ENCODE results near the gene ATF1.

GRCh38 chr12:50740307-50740706 lies 23.6 kb upstream of the ATF1 start:
- TF ChIP-seq, protein P1, sequence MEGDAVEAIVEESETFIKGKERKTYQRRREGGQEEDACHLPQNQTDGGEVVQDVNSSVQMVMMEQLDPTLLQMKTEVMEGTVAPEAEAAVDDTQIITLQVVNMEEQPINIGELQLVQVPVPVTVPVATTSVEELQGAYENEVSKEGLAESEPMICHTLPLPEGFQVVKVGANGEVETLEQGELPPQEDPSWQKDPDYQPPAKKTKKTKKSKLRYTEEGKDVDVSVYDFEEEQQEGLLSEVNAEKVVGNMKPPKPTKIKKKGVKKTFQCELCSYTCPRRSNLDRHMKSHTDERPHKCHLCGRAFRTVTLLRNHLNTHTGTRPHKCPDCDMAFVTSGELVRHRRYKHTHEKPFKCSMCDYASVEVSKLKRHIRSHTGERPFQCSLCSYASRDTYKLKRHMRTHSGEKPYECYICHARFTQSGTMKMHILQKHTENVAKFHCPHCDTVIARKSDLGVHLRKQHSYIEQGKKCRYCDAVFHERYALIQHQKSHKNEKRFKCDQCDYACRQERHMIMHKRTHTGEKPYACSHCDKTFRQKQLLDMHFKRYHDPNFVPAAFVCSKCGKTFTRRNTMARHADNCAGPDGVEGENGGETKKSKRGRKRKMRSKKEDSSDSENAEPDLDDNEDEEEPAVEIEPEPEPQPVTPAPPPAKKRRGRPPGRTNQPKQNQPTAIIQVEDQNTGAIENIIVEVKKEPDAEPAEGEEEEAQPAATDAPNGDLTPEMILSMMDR (IDR thresholded peaks at IDR 0.05): no peak
- TF ChIP-seq EZH2phosphoT487 (IDR thresholded peaks at IDR 0.05) (no peak), EZH2 (IDR thresholded peaks at IDR 0.05) (no peak)

Data from neural progenitor cell (in vitro differentiated cells).